Keratinocyte (primary cell): ENCODE data around the gene SCGB1A1. TPM values are rescaled to one million over a fixed set of nuclear protein-coding genes. Genes with fewer than 3 reads are reported as not detected.

Experiments used
- DNase-seq: peaks from one replicate; pipeline ENCODE4 v3.0.0-alpha.2; 2011; ENCODE audit warnings: low read depth, missing footprints, low spot score
- FAIRE-seq: peaks from 2 replicates; lab custom pipeline; 2011; peaks lifted over from hg19 to GRCh38; lab: Jason Lieb, UNC
- H2AFZ ChIP-seq: 2 replicates; pipeline ENCODE4 v1.6.0; 2012; ENCODE audit warnings: low read length, control low read depth, inconsistent platforms; ENCODE audit not compliant: control insufficient read depth
- H3K27ac ChIP-seq: 2 replicates; pipeline ENCODE4 v1.5.1; 2011; ENCODE audit warnings: low read length; ENCODE audit not compliant: control insufficient read depth, insufficient read depth
- H3K27me3 ChIP-seq: 3 replicates; pipeline ENCODE4 v1.6.0; 2011; ENCODE audit warnings: low read length; ENCODE audit not compliant: control insufficient read depth, insufficient read depth; ENCODE audit errors: extremely low read depth
- H3K36me3 ChIP-seq, 2 experiments: 2 replicates in 1 of 2; 3 replicates in 1 of 2; pipeline ENCODE4 v1.5.1; 2011; ENCODE audit warnings: low read length in 2 of 2, mild to moderate bottlenecking in 1 of 2; ENCODE audit not compliant: control insufficient read depth in 2 of 2, insufficient read depth in 2 of 2; ENCODE audit errors: extremely low read depth in 1 of 2
- H3K4me1 ChIP-seq: 3 replicates; pipeline ENCODE4 v1.5.1; 2011; ENCODE audit warnings: low read length; ENCODE audit not compliant: control insufficient read depth, insufficient read depth; ENCODE audit errors: extremely low read depth
- H3K4me2 ChIP-seq: 3 replicates; pipeline ENCODE4 v1.6.0; 2011; ENCODE audit warnings: low read depth, low read length; ENCODE audit not compliant: control insufficient read depth, insufficient read depth; ENCODE audit errors: extremely low read depth
- H3K4me3 ChIP-seq, 3 experiments: fragments of 200-600 bp in 1 of 3; sonication (generic) in 1 of 3; 2 replicates in 2 of 3; 3 replicates in 1 of 3; pipeline ENCODE4 v1.5.1; 2011 to 2016; ENCODE audit warnings: low read length in 3 of 3, mild to moderate bottlenecking in 3 of 3, control low read depth in 2 of 3, inconsistent platforms in 1 of 3, low read depth in 1 of 3, mixed read lengths in 1 of 3, mixed run types in 1 of 3, moderate library complexity in 1 of 3; ENCODE audit not compliant: control insufficient read depth in 2 of 3, insufficient read depth in 2 of 3; ENCODE audit errors: extremely low read depth in 1 of 3
- H3K79me2 ChIP-seq: 2 replicates; pipeline ENCODE4 v1.6.0; 2012; ENCODE audit warnings: low read length; ENCODE audit not compliant: control insufficient read depth, insufficient read depth
- H3K9ac ChIP-seq: 3 replicates; pipeline ENCODE4 v1.6.0; 2011; ENCODE audit warnings: low read length; ENCODE audit not compliant: control insufficient read depth, insufficient read depth; ENCODE audit errors: extremely low read depth
- H3K9me1 ChIP-seq: 3 replicates; pipeline ENCODE4 v1.6.0; 2011; ENCODE audit warnings: low read length; ENCODE audit not compliant: control insufficient read depth, insufficient read depth; ENCODE audit errors: extremely low read depth
- H3K9me3 ChIP-seq: 2 replicates; pipeline ENCODE4 v1.5.1; 2012; ENCODE audit warnings: low read depth, low read length; ENCODE audit not compliant: control insufficient read depth
- H4K20me1 ChIP-seq: 3 replicates; pipeline ENCODE4 v1.6.0; 2011; ENCODE audit warnings: low read length; ENCODE audit not compliant: control insufficient read depth, insufficient read depth; ENCODE audit errors: extremely low read depth
- CTCF ChIP-seq, 3 experiments: IDR thresholded peaks in 1 of 3; conservative IDR thresholded peaks in 1 of 3; optimal IDR thresholded peaks in 1 of 3; 2 replicates in 2 of 3; 3 replicates in 1 of 3; pipeline versions ENCODE3 to v1.5.1; 2011; ENCODE audit warnings: low read length in 3 of 3, mild to moderate bottlenecking in 3 of 3, moderate library complexity in 2 of 3, control low read depth in 1 of 3, inconsistent platforms in 1 of 3; ENCODE audit not compliant: insufficient read depth in 2 of 3; ENCODE audit errors: extremely low read depth in 1 of 3
- EZH2 ChIP-seq: IDR thresholded peaks from one replicate; pipeline ENCODE4 v1.6.1; 2012; ENCODE audit warnings: inconsistent platforms, mild to moderate bottlenecking, low read length, moderate library complexity
- dilution Hi-C: fragments of 300-500 bp; cut with MboI; formaldehyde crosslinking; loops from one replicate; pipeline ENCODE4 v1.7.0; 2020; ENCODE audit warnings: low sequenced_read_pairs; ENCODE audit not compliant: extremely low pct_ligation_motif_present
- polyA plus RNA-seq, 5 experiments: library from polyadenylated mRNA; depleted of rRNA in 3 of 5; stranded (reverse) in 3 of 5; stranded (forward) in 1 of 5; unstranded in 1 of 5; fragments of >200 nt; gene quantifications; 1 replicate in 1 of 5; 2 replicates in 3 of 5; 3 replicates in 1 of 5; pipeline versions ENCODE4 v1.2.1 to v1.2.3, GENCODE V29; 2011 to 2012; ENCODE audit warnings: missing spikeins in 2 of 5, low read depth in 1 of 5, low replicate concordance in 1 of 5

The SCGB1A1 gene
- polyA plus RNA-seq, 1 donor (not counting 4 experiments of a cell fraction or from before 2014, with no cell fraction given) = not detected

GRCh38 chr11:62402960-62403730 lies 15.7 kb upstream of the SCGB1A1 start:
- FAIRE-seq (no peak), DNase-seq (no peak)
- Histone ChIP-seq H3K9me3 (no peaks in the 10 kb centered on the region), H3K4me2 (no peak overlapping the region), H3K9ac (no peak overlapping the region), H2AFZ (no peak overlapping the region), H3K79me2 (no peaks in the 10 kb centered on the region), H3K4me1 (no peaks in the 10 kb centered on the region), H3K27me3 (no peaks in the 10 kb centered on the region), H3K4me3 (no peak overlapping the region), H3K27ac (no peak overlapping the region), H3K36me3 (no peaks in the 10 kb centered on the region), H4K20me1 (no peaks in the 10 kb centered on the region), H3K9me1 (no peaks in the 10 kb centered on the region)
- dilution Hi-C loops = no loop called here
- TF ChIP-seq EZH2 (no peak), CTCF (optimal IDR thresholded peaks at IDR 0.05 in 1 of 3, IDR thresholded peaks at IDR 0.05 in 1 of 3, conservative IDR thresholded peaks at IDR 0.05 in 1 of 3; ENCODE audit: extremely low read depth in 1 of 3, insufficient read depth in 2 of 3, low read length in 3 of 3) (no peak)

- Histone ChIP-seq H3K9me1 (no peaks in the 10 kb centered on the region), H3K9me3 (no peaks in the 10 kb centered on the region), H3K27ac (no peak overlapping the region), H3K79me2 (no peaks in the 10 kb centered on the region), H3K4me3 (no peak overlapping the region), H3K9ac (no peak overlapping the region), H2AFZ (no peak overlapping the region), H4K20me1 (no peaks in the 10 kb centered on the region), H3K4me1 (no peaks in the 10 kb centered on the region), H3K4me2 (no peak overlapping the region), H3K36me3 (no peaks in the 10 kb centered on the region), H3K27me3 (no peaks in the 10 kb centered on the region)
- DNase-seq (no peak), FAIRE-seq (no peak)
- dilution Hi-C loops = no loop called here
- TF ChIP-seq EZH2 = no peak
- no peak for TF ChIP-seq CTCF (optimal IDR thresholded peaks at IDR 0.05 in 1 of 3, IDR thresholded peaks at IDR 0.05 in 1 of 3, conservative IDR thresholded peaks at IDR 0.05 in 1 of 3; ENCODE audit: extremely low read depth in 1 of 3, insufficient read depth in 2 of 3, low read length in 3 of 3)
Measured at GRCh38 chr11:62404435-62404834, 14.4 kb upstream of the SCGB1A1 start.
